NCI-H2107 treated with DMSO at 0.1 percent for 48 hours (cell line): ENCODE measurements around the gene HNF4A.

Experiments used
- DNase-seq: peaks from one replicate; lab custom pipeline; 2025; ENCODE audit not compliant: unreplicated experiment; lab: John Stamatoyannopoulos, UW

The HNF4A gene

DNA sequence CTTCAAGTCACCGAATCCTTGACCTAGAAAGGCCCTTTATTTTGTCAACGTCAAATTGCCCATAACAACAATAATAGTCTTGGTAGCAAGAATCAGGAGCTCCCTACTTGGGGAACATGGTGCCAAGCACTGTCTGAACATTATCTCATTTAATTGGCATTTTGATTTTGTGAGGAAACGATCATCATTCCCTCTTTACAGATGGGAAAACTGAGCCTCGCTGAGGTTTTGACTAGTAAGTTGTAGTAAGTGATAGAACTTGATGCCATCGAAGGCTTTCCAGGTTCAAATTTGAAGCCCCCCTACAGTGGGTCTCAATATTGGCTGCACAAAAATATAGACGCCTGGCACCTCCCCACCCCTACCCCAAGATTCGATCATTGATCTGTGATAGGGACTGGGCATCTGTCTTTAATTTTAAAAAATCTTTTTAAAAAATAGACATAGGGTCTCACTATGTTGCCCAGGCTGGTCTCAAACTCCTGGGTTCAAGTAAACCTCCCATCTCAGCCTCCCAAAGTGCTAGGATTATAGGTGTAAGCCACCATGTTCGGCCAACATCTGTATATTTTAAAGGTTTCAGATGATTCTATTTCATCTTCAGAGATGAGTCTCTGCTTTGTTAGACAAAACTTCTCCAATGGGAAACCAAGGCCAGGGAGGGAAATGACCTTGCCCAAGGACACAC, 36.7 kb downstream of the HNF4A start:
- no peak for DNase-seq

- no peak for DNase-seq
Measured at GRCh38 chr20:44392776-44393607, 37.5 kb downstream of the HNF4A start.

- no peak for DNase-seq
Measured at GRCh38 chr20:44393608-44394451, 38.3 kb downstream of the HNF4A start.

DNA sequence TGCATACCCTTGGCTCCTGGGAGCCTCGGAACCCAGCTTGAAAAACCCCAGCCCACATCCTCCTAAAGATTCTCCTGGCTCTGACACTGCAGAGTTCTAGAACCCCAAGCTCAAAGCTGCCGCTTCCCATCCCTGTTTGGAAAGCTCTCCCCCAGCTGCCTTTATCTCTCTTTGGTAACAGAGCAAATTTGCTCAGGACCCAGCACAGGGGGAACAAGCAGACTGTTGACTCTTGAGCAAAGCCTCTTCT, 38.9 kb downstream of the HNF4A start:
- no peak for DNase-seq

GRCh38 chr20:44394702-44395460, 39.4 kb downstream of the HNF4A start:
- DNase-seq: no peak

- DNase-seq: no peak
Measured at GRCh38 chr20:44395461-44396340, 40.2 kb downstream of the HNF4A start.

GRCh38 chr20:44396369-44397130, 41.1 kb downstream of the HNF4A start:
- no peak for DNase-seq

- DNase-seq: no peak
Measured at GRCh38 chr20:44398335-44398734, 42.8 kb downstream of the HNF4A start.

- DNase-seq: no peak
Measured at GRCh38 chr20:44399446-44399845, 43.9 kb downstream of the HNF4A start.

DNA sequence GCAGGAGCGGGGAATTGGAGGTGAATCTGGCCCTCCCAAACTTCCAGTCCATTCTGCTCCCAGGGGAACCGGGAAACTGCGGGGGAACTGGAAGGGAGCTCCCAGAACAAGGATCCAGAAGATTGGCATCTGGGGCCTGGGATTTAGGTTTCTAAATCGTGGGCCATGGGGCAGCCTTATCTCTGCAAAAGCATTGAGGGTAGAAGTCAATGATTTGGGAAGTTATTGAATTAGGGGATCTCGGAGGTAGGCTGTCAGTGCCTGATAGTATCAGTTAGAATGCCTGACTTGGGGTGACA, 45.1 kb downstream of the HNF4A start:
- DNase-seq: no peak

- DNase-seq: no peak
Measured at GRCh38 chr20:44400970-44401769, 45.7 kb downstream of the HNF4A start.

- no peak for DNase-seq
Measured at GRCh38 chr20:44401770-44402390, 46.4 kb downstream of the HNF4A start.

GRCh38 chr20:44402391-44403193, 47.1 kb downstream of the HNF4A start:
- DNase-seq: no peak

DNA sequence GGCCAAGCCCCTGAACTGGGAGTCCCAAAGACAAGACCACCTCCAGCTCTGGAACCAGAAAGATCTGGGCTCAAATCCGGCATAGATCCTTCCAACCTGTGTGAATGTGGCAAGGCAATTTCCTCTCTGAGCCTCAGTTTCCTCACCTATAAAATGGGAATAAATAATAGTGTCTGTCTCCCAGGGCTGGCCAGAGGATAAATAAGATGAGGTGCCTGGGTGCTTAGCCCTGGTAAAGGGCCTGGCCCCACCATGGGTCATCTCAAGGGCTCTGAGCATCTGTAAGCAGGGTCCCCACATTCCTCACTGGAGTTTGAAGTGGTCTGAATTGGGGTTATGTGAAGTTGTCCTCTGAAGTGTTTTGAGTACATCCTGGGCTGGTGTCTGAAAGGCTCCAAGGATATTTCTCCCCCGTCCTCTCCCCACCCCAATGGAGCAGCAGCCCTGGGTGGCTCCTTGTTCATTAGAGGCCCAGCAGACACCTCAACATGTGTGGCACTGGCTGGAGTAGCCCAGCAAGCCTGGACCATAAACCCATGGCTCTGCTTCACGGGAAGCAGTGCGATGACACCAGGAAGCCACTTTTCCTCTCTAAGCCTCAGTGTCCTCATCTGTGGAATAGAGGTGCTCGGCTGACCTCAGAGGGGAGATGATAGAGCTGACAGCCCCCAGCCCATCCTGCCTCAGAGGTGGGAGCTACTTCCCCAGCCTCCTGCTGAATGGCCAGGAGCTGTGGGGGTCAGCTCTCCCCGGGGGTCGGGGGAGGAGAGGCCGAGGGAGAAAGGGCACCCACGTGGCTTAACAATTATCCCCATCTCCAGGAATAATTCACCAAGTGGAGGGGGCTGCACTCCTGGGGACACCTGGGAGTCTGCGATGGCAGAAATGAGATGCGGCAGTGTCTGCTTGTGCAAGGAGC, 48.0 kb downstream of the HNF4A start:
- DNase-seq: no peak

- no peak for DNase-seq
Measured at GRCh38 chr20:44404204-44405181, 49.0 kb downstream of the HNF4A start.
